ENCODE data around the gene GUCA1A.

Gene GUCA1A

GRCh38 chr6:42173101-42173500 lies at the start of gene GUCA1A:
Gene GUCA1A, plus strand, starts transcription at chr6:42173364. Its CDS starts 250 bp downstream, at chr6:42173614.
- no peak for DNase-seq (ENCODE audit: low spot score)

DNA sequence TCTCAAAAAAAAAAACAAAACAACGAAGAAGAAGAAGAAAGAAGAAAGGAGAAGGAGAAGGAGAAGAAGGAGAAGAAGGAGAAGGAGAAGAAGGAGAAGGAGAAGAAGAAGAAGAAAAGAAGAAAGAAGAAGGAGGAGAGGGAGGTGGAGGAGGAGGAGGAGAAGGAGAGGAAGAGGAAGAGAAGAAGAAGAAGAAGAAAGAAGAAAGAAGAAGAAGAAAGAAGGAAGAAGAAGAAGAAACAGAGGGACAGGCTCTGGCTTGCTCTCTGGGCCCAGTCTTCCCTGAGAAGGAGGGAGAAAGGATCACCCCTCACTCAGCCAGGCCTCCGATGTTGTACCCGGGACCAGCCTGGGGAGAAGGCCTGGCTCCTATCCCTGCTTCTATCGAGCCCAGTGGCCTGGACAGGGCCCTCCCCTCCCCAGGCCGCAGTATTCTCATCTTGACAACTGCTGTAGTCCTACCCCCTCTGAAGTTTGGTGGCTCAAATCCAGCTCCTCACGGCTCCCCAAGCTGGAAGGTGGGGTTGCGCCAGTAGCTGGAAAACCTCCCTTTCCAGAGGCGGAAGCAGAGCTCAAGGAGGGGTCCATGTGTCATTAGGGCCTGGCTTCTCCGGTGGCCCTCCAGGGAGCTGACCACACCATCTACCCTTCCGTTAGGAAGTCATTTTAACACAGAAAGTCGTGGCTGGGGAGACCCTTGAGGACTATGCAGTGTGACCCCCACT lies 49.6 kb upstream of the GUCA1A start:
- DNase-seq (ENCODE audit: low spot score), result no peak

DNA sequence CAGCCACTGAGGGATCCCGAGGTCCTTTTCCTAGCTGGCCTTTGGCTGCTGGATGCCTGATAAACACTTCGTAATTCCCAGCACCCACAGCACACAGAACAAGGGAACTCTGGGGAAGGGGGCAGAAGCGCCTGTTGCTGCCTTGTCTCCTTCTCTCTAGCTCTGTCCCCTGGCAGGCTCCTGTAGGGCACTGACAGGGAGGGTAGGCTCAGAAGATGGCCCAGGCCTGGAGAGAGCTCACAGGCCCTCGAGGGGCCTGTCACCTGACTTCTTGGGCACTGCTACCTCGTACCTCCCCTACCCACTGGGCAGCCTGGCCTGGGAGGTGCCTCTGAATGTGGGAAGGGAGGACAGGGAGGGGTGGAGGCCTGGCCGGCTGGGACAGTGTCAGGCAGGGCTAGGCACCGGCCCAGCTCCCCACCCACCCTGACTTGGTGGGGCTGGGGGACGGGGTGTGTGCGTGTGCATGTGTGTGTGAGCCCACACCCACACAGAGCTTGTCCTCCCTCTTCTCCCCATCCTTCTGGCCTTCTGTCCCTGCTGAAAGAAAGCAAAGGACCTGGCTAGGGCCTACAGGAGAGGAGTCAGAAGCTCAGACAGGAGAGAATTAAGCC lies 48.8 kb upstream of the GUCA1A start:
- no peak for DNase-seq (ENCODE audit: low spot score)

DNA sequence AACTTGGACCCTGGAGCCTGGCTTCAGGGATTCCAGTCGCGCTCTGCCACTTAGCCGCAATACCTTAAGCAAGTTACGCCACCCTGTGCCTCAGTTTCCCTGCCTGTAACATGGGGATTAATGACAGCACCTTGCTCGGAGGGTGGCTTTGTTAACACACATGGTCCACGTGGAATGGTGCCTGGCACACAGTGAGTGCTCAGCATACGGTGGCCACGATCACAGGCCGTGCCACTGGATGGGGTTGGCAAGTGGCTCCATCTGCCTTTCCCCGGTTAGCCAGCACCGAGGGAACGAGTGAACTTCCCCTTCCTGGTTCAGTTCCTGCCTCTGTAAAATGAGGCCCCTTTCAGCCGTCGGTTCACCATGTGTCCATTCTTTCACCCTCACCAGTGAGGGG lies 47.9 kb upstream of the GUCA1A start:
- no peak for DNase-seq (ENCODE audit: low spot score)

DNA sequence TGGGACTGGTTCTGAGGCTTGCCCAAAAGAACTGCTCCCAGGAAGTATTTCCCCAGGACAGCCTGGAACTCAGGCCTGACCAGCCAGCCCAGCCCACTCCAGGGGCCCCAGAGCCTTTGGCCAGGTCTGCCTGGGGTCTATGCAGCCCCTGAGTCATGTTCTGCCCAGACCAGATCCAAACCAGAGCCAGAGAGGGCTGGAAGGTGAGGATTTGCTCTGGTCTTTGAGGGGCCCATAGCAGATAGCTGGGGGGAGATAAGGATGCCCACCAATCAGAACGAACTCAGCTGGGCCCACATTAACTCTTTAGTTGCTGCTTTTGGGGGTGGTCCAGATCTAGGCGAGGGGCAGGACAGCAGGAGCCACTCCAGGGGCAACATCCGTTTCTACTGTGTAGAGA lies 47.5 kb upstream of the GUCA1A start:
- no peak for DNase-seq (ENCODE audit: low spot score)

DNA sequence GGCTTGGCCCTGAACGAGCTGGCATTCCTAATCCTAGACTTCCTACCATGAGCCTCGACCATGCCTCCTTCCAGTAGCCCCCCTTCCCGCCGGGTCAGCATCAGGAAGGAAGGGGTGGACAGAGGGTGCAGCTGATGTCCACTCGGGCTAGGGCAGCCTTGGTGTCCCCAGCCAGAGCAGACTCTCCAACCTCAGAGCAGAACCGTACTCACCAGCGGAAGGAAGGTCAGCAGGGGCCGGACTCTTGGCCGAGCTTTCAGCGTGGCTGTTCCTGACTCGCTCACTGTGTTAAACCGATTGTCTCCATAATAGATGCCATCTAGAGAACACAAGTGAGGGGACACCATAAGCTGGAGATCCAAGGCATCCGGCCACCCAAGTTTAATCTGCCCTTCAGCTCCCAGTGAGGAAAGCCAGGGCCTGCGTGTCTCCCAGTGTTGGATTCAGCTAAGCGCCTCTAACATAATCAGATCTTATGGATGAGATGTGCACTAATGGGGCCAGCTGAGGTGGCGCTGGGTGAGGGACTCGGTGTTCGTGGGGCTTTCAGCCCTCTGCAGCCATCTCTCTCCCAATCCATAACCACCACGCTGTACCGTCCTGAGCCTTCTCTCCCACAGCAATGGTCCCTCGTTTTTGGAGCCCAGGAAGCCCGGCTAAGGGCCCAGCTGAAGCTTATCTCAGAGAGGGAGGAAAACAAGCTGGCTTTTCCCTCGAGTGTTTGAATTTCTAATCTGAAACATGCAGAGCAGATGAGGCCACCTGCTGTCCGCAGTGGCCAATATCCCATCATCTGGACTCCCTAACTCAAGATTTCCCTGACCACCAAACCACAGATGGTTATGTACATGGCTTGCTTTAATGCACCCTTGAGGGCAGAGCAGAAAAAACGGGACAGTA lies 44.5 kb upstream of the GUCA1A start:
- no peak for DNase-seq (ENCODE audit: low spot score)

- no peak for DNase-seq (ENCODE audit: low spot score)
These were observed 43.8 kb upstream of the GUCA1A start for GRCh38 chr6:42129360-42129676.

- no peak for DNase-seq (ENCODE audit: low spot score)
These were observed 41.6 kb upstream of the GUCA1A start for GRCh38 chr6:42131531-42131930.

- no peak for DNase-seq (ENCODE audit: low spot score)
These were observed 39.2 kb upstream of the GUCA1A start for GRCh38 chr6:42133926-42134325.

GRCh38 chr6:42135161-42135560 lies 38.0 kb upstream of the GUCA1A start:
- no peak for DNase-seq (ENCODE audit: low spot score)

DNA sequence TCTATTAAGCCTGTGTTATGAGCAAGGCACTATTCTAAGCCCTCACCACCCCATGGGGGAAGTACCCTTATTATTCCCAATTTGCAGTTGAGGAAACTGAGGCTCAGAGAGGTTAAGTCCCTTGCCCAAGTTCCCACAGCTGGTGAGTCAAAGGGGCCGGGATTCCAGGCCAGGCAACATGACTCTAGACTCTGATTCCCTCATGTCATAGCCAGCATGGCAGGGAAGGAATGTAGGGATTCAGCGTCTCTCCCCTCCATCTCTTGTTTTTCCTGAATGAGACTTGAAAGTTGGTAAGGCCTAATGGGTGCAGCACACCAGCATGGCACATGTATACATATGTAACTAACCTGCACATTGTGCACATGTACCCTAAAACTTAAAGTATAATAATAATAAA lies 37.4 kb upstream of the GUCA1A start:
- DNase-seq (ENCODE audit: low spot score), result no peak

- peak; percentile 55 for DNase-seq (ENCODE audit: low spot score)
These were observed 36.5 kb upstream of the GUCA1A start for GRCh38 chr6:42136508-42137193.

- no peak for DNase-seq (ENCODE audit: low spot score)
These were observed 35.9 kb upstream of the GUCA1A start for GRCh38 chr6:42137194-42137753.

DNA sequence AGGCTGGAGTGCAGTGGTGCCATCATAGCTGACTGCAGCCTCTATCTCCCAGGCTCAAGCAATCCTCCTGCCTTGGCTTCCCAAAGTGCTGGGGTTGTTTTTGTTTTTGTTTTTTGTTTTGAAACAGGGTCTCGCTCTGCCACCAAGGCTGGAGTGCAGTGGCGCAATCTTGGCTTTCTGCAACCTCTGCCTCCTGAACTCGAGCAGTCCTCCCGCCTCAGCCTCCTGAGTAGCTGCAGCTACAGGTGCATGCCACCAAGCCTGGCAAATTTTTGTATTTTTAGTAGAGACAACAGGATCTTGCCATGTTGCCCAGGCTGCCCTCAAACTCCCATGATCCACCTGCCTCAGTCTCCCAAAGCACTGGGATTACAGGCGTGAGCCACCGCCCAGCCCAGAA lies 35.0 kb upstream of the GUCA1A start:
- DNase-seq (ENCODE audit: low spot score), result no peak

DNA sequence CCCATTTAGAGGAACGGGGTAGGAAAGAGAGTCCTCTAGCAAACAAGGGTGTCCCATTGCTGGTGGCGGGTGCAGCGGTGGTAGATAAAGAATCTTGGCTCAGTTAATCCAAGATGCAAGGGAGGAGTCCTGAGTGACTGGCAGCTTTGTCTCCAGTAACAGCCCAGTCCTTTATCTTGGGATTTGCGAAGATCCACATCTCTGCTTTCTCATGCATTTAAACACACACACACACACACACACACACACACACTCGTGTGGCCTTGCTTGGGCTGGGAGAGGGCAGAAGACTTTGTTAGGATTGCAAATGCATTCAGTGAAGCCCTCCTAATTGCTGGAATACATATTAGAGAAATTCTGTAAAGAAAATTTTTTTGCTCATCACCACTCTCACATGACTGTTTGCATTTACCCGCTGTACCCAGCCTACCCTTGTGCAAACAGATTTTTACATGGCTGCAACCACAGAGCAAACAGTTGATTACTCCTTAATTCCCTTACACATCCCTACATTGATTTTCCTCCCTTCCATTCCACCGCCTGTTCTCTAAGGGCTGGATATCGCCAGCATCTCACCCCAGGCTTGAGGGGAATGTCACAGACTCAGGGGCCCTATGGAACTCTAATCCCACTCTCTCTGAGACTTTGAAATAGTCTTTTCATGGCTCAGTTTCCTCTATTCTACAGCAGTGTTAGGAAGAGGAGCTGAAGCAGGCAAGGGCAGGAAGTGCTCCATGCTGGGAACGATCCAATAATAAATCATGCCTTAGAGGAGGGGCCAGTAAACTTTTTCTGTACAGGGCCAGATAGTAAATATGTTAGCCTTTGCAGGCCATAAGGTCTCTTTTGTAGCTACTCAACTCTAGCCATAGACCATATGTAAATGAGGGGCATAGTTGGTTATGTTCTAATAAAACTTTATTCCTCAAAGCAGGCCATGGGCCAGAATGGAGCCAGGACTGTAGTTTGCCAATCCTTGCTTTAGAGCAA lies 34.2 kb upstream of the GUCA1A start:
- no peak for DNase-seq (ENCODE audit: low spot score)

GRCh38 chr6:42140032-42140431 lies 33.1 kb upstream of the GUCA1A start:
- DNase-seq (ENCODE audit: low spot score), result no peak

DNA sequence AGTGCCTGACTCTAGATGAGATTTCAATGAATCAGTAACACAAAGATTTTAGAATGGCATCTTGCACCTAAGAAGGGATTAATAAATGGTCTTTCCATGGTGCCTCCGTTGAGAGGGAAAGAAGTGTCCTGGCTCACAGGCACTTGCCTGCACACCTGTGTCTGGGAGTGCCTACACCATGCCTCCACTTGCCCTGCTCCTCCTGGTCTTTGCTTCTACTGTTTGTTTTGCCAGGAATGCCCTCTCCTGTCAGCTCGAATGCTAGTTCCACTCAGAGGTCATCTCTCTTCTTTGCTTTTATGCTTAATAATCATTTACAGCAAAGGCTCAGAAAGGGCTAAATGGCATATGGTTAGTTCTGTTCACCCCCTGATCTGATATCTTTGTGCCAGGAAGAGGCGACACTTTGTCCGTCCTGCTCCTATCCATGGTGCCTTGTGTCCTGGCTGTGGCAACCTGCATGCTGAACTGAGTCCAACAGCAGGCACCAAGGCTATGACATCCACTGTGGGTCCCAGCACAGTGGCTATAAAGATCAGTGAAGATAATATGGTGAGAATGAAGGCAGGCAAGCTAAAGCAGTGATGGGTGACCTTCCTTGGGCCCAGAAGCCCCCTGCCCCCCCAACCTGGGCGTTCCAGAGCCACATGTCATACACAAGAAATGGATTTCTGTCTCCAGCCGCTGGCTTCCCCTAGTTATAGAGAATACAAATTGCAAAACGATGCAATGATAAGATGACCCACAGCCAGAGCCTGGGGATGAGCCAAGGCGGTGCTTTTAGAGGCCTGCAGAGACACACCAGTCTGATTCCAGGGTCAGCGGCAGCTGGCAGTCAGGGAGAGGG lies 32.2 kb upstream of the GUCA1A start:
- DNase-seq (ENCODE audit: low spot score), result no peak

GRCh38 chr6:42141603-42142117 lies 31.5 kb upstream of the GUCA1A start:
- no peak for DNase-seq (ENCODE audit: low spot score)

DNA sequence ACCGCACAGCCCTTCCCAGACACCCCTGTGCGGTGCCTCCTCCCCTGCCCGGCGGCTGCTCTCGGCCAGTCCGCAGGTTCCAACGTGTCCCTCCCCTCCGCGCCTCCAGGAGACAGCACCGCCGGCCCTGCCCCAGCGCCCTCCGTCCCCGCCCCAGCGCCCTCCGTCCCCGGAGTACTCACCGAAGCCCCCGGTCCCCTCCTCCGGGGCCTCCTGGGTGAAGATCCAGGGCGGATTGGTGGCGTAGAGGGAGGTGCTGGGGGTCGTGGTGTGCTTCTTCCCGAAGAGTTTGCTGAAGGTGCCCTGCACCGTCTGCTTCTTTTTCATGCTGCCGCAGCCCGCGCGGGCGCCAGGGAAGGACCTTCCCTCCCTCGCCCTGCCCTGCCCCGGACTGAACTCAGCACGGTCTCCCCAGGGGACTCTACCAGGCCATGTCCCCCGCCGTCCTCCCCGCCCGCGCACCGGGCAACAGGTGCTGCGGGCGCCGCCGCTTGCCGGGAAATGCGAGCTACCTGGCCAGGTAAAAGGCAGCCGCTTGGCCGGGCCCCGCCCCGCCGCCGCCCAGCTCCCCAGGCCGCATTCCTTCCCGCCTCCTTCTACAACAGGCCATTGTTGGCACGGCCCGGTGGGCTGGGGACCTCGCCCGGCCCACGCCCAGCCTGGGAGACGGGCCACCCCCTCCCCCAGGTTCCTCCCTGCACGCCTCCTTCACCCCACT lies 30.9 kb upstream of the GUCA1A start, which contains the start of gene C6orf132:
TSS of gene C6orf132 (minus strand) at position 503 of the 718 bp plus-strand sequence. CDS start at position 327, 176 bp downstream.
- DNase-seq (ENCODE audit: low spot score), result no peak
